Measurements from ENCODE around the gene SENP8. TPM values are rescaled to one million over a fixed set of nuclear protein-coding genes. Genes with fewer than 3 reads are reported as not detected.
"Not testable (repeated sequence)": the region's sequence is repeated elsewhere in the genome, so short reads cannot be mapped to it uniquely, and the experiment has no call there.

The SENP8 gene
- total and polyA plus RNA-seq, 4 donors, result 1.5 to 3.5 (median 2.6) TPM

- H3K9me3 ChIP-seq (ENCODE audit: control insufficient read depth in 4 of 4, insufficient read depth in 3 of 4, low read length in 3 of 4), result peaks cover 0 to 3% (median 0%) of the 10 kb centered on the region in 4 donors
- no peak for TF ChIP-seq CTCF (IDR thresholded peaks at IDR 0.05; ENCODE audit: control extremely low read depth, extremely low read depth)
- peaks cover 0 to 9% (median 4%) of the 10 kb centered on the region in 5 donors for H3K4me1 ChIP-seq (ENCODE audit: control insufficient read depth in 5 of 5, insufficient read depth in 5 of 5, low read length in 5 of 5)
- no peak overlapping the region for H3K9ac ChIP-seq (ENCODE audit: insufficient read depth in 1 of 2, low read length in 2 of 2)
- DNase-seq (no peak), ATAC-seq (ENCODE audit: insufficient read depth, low FRiP score) (no peak)
- peaks cover 0 to 9% (median 2%) of the 10 kb centered on the region in 4 donors for H3K36me3 ChIP-seq (ENCODE audit: control insufficient read depth in 4 of 4, insufficient read depth in 4 of 4, low read length in 4 of 4)
- no peak overlapping the region for H3K27ac ChIP-seq (ENCODE audit: low read depth in 1 of 2, low read length in 1 of 2)
- no peak overlapping the region for H3K4me3 ChIP-seq
- 95 to 98% methylated on average over 4 of the region's 4 CpGs for WGBS, 2 donors
- no peaks in the 10 kb centered on the region for H3K27me3 ChIP-seq (ENCODE audit: control insufficient read depth in 3 of 3, insufficient read depth in 3 of 3, low read length in 2 of 3)
Measured at GRCh38 chr15:72099155-72099554, 19.0 kb upstream of the SENP8 start.

- not testable (repeated sequence) for H3K4me3 ChIP-seq; H3K9me3 ChIP-seq (ENCODE audit: control insufficient read depth in 4 of 4, insufficient read depth in 3 of 4, low read length in 3 of 4); H3K36me3 ChIP-seq (ENCODE audit: control insufficient read depth in 4 of 4, insufficient read depth in 4 of 4, low read length in 4 of 4); DNase-seq; H3K27me3 ChIP-seq (ENCODE audit: control insufficient read depth in 3 of 3, insufficient read depth in 3 of 3, low read length in 2 of 3); ATAC-seq (ENCODE audit: insufficient read depth, low FRiP score); H3K9ac ChIP-seq (ENCODE audit: insufficient read depth in 1 of 2, low read length in 2 of 2); H3K27ac ChIP-seq (ENCODE audit: low read depth in 1 of 2, low read length in 1 of 2); H3K4me1 ChIP-seq (ENCODE audit: control insufficient read depth in 5 of 5, insufficient read depth in 5 of 5, low read length in 5 of 5)
- 94 to 98% methylated on average over 18 to 28 of the region's 33 CpGs for WGBS, 2 donors
Measured at GRCh38 chr15:72100551-72100950, 17.7 kb upstream of the SENP8 start.

- 93 to 97% methylated on average over 3 of the region's 3 CpGs for WGBS, 2 donors
Measured at GRCh38 chr15:72105111-72105510, 13.1 kb upstream of the SENP8 start.

GRCh38 chr15:72106068-72106467 is 12.1 kb upstream of the SENP8 start:
- Histone ChIP-seq H3K4me3 (no peak overlapping the region), H3K27me3 (ENCODE audit: control insufficient read depth in 3 of 3, insufficient read depth in 3 of 3, low read length in 2 of 3) (no peaks in the 10 kb centered on the region), H3K9me3 (ENCODE audit: control insufficient read depth in 4 of 4, insufficient read depth in 3 of 4, low read length in 3 of 4) (peaks cover 0 to 3% (median 0%) of the 10 kb centered on the region in 4 donors), H3K4me1 (ENCODE audit: control insufficient read depth in 5 of 5, insufficient read depth in 5 of 5, low read length in 5 of 5) (peaks cover 0 to 9% (median 5%) of the 10 kb centered on the region in 5 donors), H3K9ac (ENCODE audit: insufficient read depth in 1 of 2, low read length in 2 of 2) (no peak overlapping the region), H3K27ac (ENCODE audit: low read depth in 1 of 2, low read length in 1 of 2) (no peak overlapping the region), H3K36me3 (ENCODE audit: control insufficient read depth in 4 of 4, insufficient read depth in 4 of 4, low read length in 4 of 4) (peaks cover 0 to 1% (median 0%) of the 10 kb centered on the region in 4 donors)
- no peak for ATAC-seq (ENCODE audit: insufficient read depth, low FRiP score)
- TF ChIP-seq CTCF (IDR thresholded peaks at IDR 0.05; ENCODE audit: control extremely low read depth, extremely low read depth), result no peak
- DNase-seq, result no peak
- WGBS, 2 donors, result 95 to 96% methylated on average over 2 of the region's 2 CpGs

More at GRCh38 chr15:72105111-72105510, 13.1 kb upstream of the SENP8 start:
- TF ChIP-seq CTCF (IDR thresholded peaks at IDR 0.05; ENCODE audit: control extremely low read depth, extremely low read depth), result no peak
- H3K4me3 ChIP-seq, result no peak overlapping the region
- H3K9me3 ChIP-seq (ENCODE audit: control insufficient read depth in 4 of 4, insufficient read depth in 3 of 4, low read length in 3 of 4), result peaks cover 0 to 3% (median 0%) of the 10 kb centered on the region in 4 donors
- DNase-seq, result no peak
- no peak for ATAC-seq (ENCODE audit: insufficient read depth, low FRiP score)
- peaks cover 0 to 9% (median 5%) of the 10 kb centered on the region in 5 donors for H3K4me1 ChIP-seq (ENCODE audit: control insufficient read depth in 5 of 5, insufficient read depth in 5 of 5, low read length in 5 of 5)
- H3K9ac ChIP-seq (ENCODE audit: insufficient read depth in 1 of 2, low read length in 2 of 2), result no peak overlapping the region
- no peak overlapping the region for H3K27ac ChIP-seq (ENCODE audit: low read depth in 1 of 2, low read length in 1 of 2)
- H3K27me3 ChIP-seq (ENCODE audit: control insufficient read depth in 3 of 3, insufficient read depth in 3 of 3, low read length in 2 of 3), result no peaks in the 10 kb centered on the region
- H3K36me3 ChIP-seq (ENCODE audit: control insufficient read depth in 4 of 4, insufficient read depth in 4 of 4, low read length in 4 of 4), result peaks cover 0 to 1% (median 0%) of the 10 kb centered on the region in 4 donors
